HepG2 (cell line): ENCODE results near the gene RPS5. TPM values are rescaled to one million over a fixed set of nuclear protein-coding genes. Genes with fewer than 3 reads are reported as not detected.

Source experiments
- ATF3 ChIP-seq: sonication (generic); formaldehyde crosslinking; IDR thresholded peaks from 2 replicates; pipeline ENCODE4 v1.4.0; 2020; ENCODE audit warnings: missing genetic modification reagents
- EZH2 ChIP-seq: conservative IDR thresholded peaks from 2 replicates; pipeline ENCODE4 v1.6.1; 2012; ENCODE audit warnings: mild to moderate bottlenecking, low read depth, low read length, moderate library complexity
- HOMEZ ChIP-seq: IDR thresholded peaks from 2 replicates; pipeline ENCODE4 v1.6.1; 2016; ENCODE audit warnings: low read depth
- HOXD1 ChIP-seq: sonication (generic); formaldehyde crosslinking; IDR thresholded peaks from 2 replicates; pipeline ENCODE4 v1.5.0; 2020; ENCODE audit warnings: missing genetic modification reagents
- KDM2A ChIP-seq: sonication (generic); formaldehyde crosslinking; IDR thresholded peaks from 2 replicates; pipeline ENCODE4 v1.4.0; 2020; ENCODE audit warnings: low read depth, missing genetic modification reagents, borderline replicate concordance
- KDM3A ChIP-seq: IDR thresholded peaks from 2 replicates; pipeline ENCODE4 v1.6.1; 2018; ENCODE audit warnings: low read depth, missing compliant biosample characterization
- MXD4 ChIP-seq: IDR thresholded peaks from 2 replicates; pipeline ENCODE4 v1.6.1; 2016; ENCODE audit warnings: mild to moderate bottlenecking, missing biosample characterization, missing genetic modification reagents
- MYPOP ChIP-seq: sonication (generic); formaldehyde crosslinking; IDR thresholded peaks from 2 replicates; pipeline ENCODE4 v1.8.1; 2023; ENCODE audit warnings: mild to moderate bottlenecking, moderate library complexity, missing genetic modification reagents
- NFRKB ChIP-seq: fragments of 450-650 bp; IDR thresholded peaks from 2 replicates; pipeline ENCODE4 v1.6.1; 2017
- PRPF4 ChIP-seq: fragments of 200-400 bp; formaldehyde crosslinking; IDR thresholded peaks from 2 replicates; pipeline ENCODE4 v1.6.1; 2016; ENCODE audit warnings: low read length, low read depth; ENCODE audit not compliant: poor library complexity, severe bottlenecking
- SNAPC5 ChIP-seq: sonication (generic); formaldehyde crosslinking; IDR thresholded peaks from 2 replicates; pipeline ENCODE4 v1.8.1; 2023; ENCODE audit warnings: mild to moderate bottlenecking, missing genetic modification reagents, borderline replicate concordance
- THAP11 ChIP-seq: IDR thresholded peaks from 2 replicates; pipeline ENCODE4 v1.6.1; 2016; ENCODE audit warnings: missing biosample characterization, missing genetic modification reagents
- THAP7 ChIP-seq: sonication (generic); formaldehyde crosslinking; IDR thresholded peaks from 2 replicates; pipeline ENCODE4 v1.8.1; 2023; ENCODE audit warnings: mild to moderate bottlenecking, missing genetic modification reagents
- YEATS4 ChIP-seq: sonication (generic); formaldehyde crosslinking; IDR thresholded peaks from 2 replicates; pipeline ENCODE4 v1.4.0; 2020; ENCODE audit warnings: missing genetic modification reagents, borderline replicate concordance
- ZBTB34 ChIP-seq: sonication (generic); formaldehyde crosslinking; IDR thresholded peaks from 2 replicates; pipeline ENCODE4 v1.8.0; 2022; ENCODE audit warnings: mild to moderate bottlenecking, missing genetic modification reagents
- ZNF468 ChIP-seq: sonication (generic); formaldehyde crosslinking; IDR thresholded peaks from 2 replicates; pipeline ENCODE4 v1.8.0; 2022; ENCODE audit warnings: mild to moderate bottlenecking, moderate library complexity, missing genetic modification reagents
- ZNF512 ChIP-seq: sonication (generic); formaldehyde crosslinking; IDR thresholded peaks from 2 replicates; pipeline ENCODE4 v1.4.0; 2020; ENCODE audit warnings: mild to moderate bottlenecking, missing genetic modification reagents
- ZNF558 ChIP-seq: sonication (generic); formaldehyde crosslinking; IDR thresholded peaks from 2 replicates; pipeline ENCODE4 v1.9.0; 2022; ENCODE audit warnings: mild to moderate bottlenecking, missing genetic modification reagents, borderline replicate concordance
- ZNF589 ChIP-seq: sonication (generic); formaldehyde crosslinking; conservative IDR thresholded peaks from 2 replicates; pipeline ENCODE4 v1.8.0; 2022; ENCODE audit warnings: mild to moderate bottlenecking, moderate library complexity, missing genetic modification reagents
- ZNF652 ChIP-seq: IDR thresholded peaks from 2 replicates; pipeline ENCODE4 v1.6.1; 2016; ENCODE audit warnings: low read depth, borderline replicate concordance
- ZNF709 ChIP-seq: sonication (generic); formaldehyde crosslinking; IDR thresholded peaks from 2 replicates; pipeline ENCODE4 v1.5.0; 2020; ENCODE audit warnings: mild to moderate bottlenecking, missing genetic modification reagents
- ZNF775 ChIP-seq: sonication (generic); formaldehyde crosslinking; IDR thresholded peaks from 2 replicates; pipeline ENCODE4 v1.4.0; 2020; ENCODE audit warnings: missing genetic modification reagents, mild to moderate bottlenecking, moderate library complexity, borderline replicate concordance
- ZSCAN21 ChIP-seq: sonication (generic); formaldehyde crosslinking; IDR thresholded peaks from 2 replicates; pipeline ENCODE4 v1.8.0; 2022; ENCODE audit warnings: mild to moderate bottlenecking, missing genetic modification reagents, moderate library complexity, borderline replicate concordance
- polyA plus RNA-seq, 8 experiments: library from polyadenylated mRNA; depleted of rRNA in 3 of 8; stranded (reverse) in 7 of 8; unstranded in 1 of 8; fragments of >200 nt; fragmentation: Illumina TruSeq in 4 of 8; extraction: Trizol in 4 of 8; gene quantifications; 2 replicates each; pipeline versions ENCODE4 v1.2.1 to v1.2.3, GENCODE V29; 2011 to 2016; ENCODE audit warnings: low read depth in 4 of 8, missing spikeins in 1 of 8, mixed read lengths in 1 of 8; ENCODE audit not compliant: insufficient read depth in 1 of 8
- total RNA-seq, 5 experiments: library from RNA; depleted of rRNA; stranded (reverse); fragments of >200 nt; fragmentation: Illumina TruSeq; extraction: Trizol; gene quantifications; 2 replicates each; pipeline ENCODE4 v1.2.3, GENCODE V29; 2016; ENCODE audit warnings: low read depth in 1 of 5

RPS5 gene
- total and polyA plus RNA-seq, 2 of the 13 experiments (the other 11 are each of a cell fraction or from before 2014, with no cell fraction given), result 1,544 to 4,408 TPM

GRCh38 chr19:58406818-58407657, 20.0 kb downstream of the RPS5 start (continued):
- TF ChIP-seq HOMEZ (CRISPR knock-in tag), result no peak
- TF ChIP-seq ATF3, result no peak
- 0 out of 2 replicates have a peak, but pooled peaks have one; percentile 41 for TF ChIP-seq ZNF775
- no peak for TF ChIP-seq EZH2
- TF ChIP-seq NFRKB, result no peak
- TF ChIP-seq ZNF589 (CRISPR knock-in tag), result 0 out of 2 replicates have a peak, but pooled peaks have one; percentile 57
- TF ChIP-seq YEATS4 (CRISPR knock-in tag), result no peak
- TF ChIP-seq KDM2A (CRISPR knock-in tag), result no peak
- TF ChIP-seq HOXD1 (CRISPR knock-in tag), result no peak
- no peak for TF ChIP-seq PRPF4
- TF ChIP-seq MYPOP, result no peak
- TF ChIP-seq ZNF512 (CRISPR knock-in tag), result no peak
- TF ChIP-seq ZSCAN21 (CRISPR knock-in tag), result no peak
- no peak for TF ChIP-seq SNAPC5 (CRISPR knock-in tag)
- no peak for TF ChIP-seq ZNF558 (CRISPR knock-in tag)
- TF ChIP-seq ZNF652, result no peak
- TF ChIP-seq ZBTB34, result no peak
- no peak for TF ChIP-seq ZNF709 (CRISPR knock-in tag)
- no peak for TF ChIP-seq THAP7 (CRISPR knock-in tag)
- no peak for TF ChIP-seq ZNF468 (CRISPR knock-in tag)
- TF ChIP-seq THAP11 (CRISPR knock-in tag), result peak; percentile 50
- TF ChIP-seq KDM3A, result no peak
- no peak for TF ChIP-seq MXD4 (CRISPR knock-in tag)
